Upper lobe of left lung (tissue), 4 donors: ENCODE data around the gene GDF2.

Experiments
- POLR2A ChIP-seq, 4 donors: fragments of 450-650 bp; IDR thresholded peaks; one replicate each; pipeline ENCODE4 v1.5.1; 2016 to 2017; ENCODE audit warnings: antibody characterized with exemption in 4 of 4, mild to moderate bottlenecking in 2 of 4
- TF ChIP-seq, protein P1 (sequence below), 6 experiments: fragments of 450-650 bp in 4 of 6; fragments of 200-600 bp in 2 of 6; sonication (generic) in 2 of 6; IDR thresholded peaks; one replicate each; pipeline ENCODE4 v1.5.1; 2016 to 2019; ENCODE audit warnings: antibody characterized with exemption in 6 of 6

DNA sequence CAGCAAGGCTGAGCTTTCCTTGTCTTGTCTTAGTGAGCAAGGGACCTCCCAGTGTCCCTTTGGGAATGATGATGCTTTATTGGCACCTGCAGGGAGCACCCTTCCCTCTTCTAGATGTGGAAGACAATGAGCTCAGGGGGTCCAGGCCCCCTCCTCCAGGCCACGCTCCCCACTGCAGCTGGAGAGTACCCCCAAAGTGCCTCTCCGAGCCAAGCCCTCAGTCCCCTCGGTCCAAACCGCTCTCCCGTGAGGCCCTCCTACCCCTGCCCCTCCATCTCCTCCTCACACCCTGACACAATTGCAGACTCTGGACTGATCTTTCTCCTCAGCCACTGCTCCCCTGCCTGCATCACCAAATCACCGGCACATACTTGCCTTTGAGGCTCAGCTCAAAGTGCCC is 42.7 kb downstream of the GDF2 start:
- TF ChIP-seq, protein P1, sequence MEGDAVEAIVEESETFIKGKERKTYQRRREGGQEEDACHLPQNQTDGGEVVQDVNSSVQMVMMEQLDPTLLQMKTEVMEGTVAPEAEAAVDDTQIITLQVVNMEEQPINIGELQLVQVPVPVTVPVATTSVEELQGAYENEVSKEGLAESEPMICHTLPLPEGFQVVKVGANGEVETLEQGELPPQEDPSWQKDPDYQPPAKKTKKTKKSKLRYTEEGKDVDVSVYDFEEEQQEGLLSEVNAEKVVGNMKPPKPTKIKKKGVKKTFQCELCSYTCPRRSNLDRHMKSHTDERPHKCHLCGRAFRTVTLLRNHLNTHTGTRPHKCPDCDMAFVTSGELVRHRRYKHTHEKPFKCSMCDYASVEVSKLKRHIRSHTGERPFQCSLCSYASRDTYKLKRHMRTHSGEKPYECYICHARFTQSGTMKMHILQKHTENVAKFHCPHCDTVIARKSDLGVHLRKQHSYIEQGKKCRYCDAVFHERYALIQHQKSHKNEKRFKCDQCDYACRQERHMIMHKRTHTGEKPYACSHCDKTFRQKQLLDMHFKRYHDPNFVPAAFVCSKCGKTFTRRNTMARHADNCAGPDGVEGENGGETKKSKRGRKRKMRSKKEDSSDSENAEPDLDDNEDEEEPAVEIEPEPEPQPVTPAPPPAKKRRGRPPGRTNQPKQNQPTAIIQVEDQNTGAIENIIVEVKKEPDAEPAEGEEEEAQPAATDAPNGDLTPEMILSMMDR (IDR thresholded peaks at IDR 0.05), result no peak
- no peak for TF ChIP-seq POLR2A (IDR thresholded peaks at IDR 0.05)
